ENCODE results near the gene FAF2.

FAF2 gene

DNA sequence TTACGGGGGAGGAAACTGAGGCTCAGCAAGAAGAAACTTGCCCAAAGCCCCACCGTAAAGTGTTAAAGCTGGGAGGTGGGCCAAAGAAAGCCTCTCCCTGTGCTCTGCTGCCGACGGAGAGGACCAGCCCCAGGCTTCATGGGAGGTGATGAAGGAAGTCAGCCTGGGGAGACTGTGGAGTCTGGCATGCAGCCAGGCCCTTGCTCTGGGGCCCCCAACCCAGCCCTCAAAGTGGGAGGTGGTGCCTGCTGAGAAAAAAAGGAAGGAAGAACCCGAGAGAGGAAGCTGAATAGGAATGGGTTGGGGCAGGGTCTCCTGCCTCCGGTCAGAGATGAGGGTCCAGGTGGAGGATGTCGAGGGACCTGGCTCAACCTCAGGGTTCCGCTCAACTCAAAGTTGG lies 85.2 kb downstream of the FAF2 start:
- no peak for DNase-seq

DNA sequence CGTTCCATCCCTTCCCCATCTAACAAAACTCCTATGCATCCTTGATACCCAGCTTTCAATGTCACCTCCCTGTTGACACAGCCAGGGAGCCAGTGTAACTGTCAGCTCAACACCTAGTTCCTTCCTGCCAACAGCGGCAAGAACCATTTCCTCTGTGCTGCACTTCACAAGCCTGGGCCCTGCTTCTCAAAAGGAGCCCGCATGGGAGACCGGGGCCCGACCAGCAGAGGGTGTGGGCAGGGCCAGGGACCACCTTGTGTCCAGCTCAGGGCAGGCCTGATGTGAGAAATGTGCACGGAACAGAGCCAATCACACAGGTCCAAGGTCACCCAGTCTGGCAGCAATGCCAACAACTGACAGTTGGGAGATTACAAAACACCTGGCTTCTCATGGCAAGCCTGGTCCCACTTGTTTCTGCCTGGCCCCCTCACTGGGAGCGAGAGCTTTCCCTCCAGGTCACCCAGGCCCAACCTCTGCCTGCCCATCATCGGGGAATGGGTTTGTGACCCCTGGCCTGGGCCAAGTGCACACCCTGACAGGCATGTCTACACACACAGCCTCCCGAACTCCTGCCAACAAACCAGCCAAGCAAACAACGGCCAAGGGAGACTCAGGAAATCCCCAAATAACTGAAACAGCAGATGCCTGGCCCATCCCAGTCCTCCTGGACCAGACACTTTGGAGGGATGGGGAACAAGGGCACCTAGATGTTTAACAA lies 85.9 kb downstream of the FAF2 start:
- peak in 1 of 2 experiments; percentile 51 for DNase-seq

DNA sequence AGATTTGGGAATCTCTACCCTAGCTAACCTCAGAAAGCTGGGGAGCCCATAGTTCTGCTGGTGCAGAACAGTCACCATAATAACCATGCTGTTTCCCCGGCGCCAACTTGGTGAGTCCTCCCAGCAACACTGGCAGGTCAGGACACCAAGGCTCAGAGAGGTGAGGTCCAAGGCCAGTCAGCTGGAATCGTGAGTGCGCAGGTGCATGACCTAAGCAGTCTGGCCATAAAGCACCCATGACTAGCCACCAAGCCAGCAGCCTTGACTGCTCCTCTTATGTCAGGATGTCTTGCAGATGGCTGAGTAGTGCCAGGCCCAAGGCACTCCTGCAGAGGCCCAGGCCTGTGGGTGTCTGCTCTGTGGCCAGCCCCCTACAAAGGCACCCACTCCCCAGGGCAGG lies 86.5 kb downstream of the FAF2 start:
- no peak for DNase-seq

DNA sequence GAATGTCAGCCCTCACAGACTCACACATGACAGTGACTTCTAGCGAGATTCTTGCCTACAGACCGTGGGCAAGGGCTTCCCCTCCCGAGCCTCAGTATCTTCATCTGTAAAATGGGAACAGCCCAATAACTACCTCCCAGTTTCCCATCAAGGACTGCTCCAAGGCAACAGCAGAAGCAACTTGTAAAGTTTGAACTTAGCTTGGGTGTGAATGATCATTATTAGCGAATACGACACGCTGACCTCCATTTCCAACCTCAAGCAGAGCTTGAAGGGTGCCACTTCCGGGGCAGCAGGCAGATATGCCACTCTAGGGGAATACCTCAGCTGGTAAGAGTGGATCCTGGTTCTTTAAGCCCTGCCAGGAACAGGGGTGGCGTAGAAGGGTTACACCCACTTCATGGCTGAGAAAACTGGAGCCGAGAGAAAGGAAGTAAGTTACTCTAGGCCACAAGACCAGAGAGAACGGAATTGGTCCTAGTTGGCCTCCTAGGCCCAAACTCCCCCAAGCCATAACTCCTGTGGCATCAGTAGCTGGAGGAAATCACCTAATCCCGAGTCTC lies 87.0 kb downstream of the FAF2 start:
- peak; percentile 45 to 59 for DNase-seq

DNA sequence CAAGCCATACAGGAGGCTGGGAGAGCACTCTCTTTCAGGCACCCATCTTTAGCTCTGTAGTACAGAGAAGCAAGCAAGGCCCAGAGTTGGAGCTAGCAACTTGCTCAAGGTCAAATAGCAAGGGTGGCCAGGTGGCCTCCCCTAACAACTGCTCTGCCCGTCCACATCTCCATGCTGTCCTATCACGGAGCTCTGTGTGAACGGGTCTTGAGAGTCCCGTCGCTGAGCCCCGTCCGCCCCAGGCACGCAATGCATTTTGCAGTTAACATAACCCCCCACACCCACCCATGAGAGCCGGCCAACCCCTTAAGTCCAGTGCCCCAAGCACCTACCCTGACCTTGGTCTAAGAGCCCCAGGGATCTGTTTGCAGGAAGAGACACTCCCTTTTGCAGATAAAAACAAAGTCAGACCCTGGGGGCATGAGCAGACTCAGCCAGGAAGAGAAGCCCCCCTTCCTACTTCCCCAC lies 87.5 kb downstream of the FAF2 start:
- DNase-seq = peak in 1 of 2 experiments; percentile 35

DNA sequence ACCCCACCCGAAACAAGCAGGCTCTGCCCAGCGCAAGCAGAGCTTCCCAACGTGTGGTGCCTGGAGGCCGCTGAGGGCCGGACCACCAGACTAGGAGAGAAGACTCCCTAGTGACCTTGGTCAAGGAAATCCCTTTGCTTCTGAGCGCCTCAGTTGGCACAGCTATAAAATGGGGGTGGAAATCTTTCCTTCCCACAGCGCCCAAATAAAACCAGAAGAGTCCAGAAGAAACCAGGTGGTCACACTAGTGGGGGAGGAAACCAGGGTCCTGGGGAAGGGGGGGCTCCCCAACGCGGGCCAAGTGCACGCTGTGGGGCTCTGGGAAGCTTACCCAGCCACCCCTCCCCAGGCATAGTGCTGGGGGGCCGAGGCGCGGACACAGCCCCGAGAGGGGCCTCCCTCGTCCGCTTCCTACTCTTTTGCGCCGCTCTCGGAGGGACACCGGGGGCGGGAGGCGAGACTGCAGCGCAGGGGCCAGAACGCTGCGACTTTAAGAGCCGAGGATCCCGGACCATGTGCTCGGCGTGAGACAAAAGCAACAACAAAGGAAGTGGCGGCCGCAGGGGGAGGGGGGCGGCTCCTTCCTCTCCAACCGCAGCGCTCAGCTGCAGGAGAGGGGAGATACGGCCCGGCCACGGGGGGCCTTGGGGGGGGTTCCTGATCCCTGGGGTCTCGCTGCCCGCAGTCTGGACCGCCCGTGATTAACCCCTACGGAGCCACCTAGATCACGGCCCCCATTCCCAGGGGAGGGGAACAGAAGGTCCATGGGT lies 88.1 kb downstream of the FAF2 start:
- peak; percentile 77 to 81 for DNase-seq

DNA sequence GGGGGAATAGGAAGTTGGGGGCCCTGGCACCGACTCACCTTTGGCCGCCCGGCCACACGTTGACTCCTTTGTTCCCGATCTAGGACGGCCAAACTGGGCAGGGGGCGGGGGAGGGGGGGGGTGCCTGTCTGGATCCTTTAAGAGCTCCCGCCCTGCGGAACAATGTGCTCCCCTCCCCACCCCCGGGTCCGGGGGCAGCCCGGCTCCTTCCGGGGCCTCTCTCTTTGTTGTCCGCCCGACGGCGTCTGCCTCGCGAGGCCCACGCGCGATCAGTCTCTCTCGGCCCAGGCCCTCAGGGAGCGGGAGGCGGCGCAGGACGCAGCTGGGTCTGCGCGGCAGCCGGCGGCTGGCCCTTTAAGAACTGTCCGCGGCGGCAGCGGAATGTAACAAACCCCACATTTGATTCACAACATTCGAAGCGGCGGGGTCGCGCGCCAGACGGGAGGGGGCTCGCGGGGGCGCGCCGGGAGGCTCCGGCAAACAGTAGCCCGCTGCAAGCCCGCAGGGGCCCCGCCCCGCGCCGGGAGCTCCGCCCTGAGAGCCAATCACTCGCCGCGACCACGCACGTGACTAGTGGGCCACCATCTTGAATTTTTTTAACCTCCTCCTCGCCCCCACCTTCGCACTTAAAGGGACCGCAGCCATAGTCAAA lies 88.8 kb downstream of the FAF2 start, which contains the start of gene RNF44:
TSS of gene RNF44 (minus strand) at position 501 of the 652 bp plus-strand sequence. CDS start 4,930 bp downstream, outside the sequence.
- peak; percentile 98 for DNase-seq

DNA sequence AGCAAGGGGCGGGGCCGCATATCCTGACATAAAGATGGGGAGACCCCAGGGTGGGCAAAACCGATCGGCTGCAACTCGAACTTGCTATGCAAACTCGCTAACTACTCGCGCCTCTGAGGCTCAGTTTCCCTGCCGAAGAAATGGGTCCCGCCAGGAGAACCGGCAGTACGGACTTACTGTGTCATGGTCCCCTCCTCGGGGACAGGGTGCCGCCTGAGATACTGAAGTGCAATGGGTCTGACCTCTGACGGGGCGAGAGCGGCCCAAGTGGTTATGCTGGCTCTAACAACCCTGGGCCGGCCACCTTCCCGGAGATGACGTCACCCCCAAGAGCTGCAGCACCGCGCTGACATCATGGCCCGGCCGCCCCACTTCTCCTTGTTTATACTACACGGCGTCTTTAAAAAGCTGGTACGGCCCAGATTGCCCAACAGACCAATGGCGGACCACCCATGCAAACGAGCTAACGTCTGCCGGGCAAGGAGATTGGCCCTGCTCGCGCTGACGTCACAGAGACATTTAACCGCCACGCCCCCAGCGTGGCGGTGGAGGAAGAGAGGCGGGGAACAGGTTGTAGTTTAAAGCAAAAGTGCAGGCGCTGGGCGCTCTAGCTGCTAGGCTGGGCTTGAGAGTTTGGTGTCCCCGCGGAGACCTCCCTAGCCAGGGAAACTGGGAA lies 89.5 kb downstream of the FAF2 start:
- peak; percentile 96 to 97 for DNase-seq

DNA sequence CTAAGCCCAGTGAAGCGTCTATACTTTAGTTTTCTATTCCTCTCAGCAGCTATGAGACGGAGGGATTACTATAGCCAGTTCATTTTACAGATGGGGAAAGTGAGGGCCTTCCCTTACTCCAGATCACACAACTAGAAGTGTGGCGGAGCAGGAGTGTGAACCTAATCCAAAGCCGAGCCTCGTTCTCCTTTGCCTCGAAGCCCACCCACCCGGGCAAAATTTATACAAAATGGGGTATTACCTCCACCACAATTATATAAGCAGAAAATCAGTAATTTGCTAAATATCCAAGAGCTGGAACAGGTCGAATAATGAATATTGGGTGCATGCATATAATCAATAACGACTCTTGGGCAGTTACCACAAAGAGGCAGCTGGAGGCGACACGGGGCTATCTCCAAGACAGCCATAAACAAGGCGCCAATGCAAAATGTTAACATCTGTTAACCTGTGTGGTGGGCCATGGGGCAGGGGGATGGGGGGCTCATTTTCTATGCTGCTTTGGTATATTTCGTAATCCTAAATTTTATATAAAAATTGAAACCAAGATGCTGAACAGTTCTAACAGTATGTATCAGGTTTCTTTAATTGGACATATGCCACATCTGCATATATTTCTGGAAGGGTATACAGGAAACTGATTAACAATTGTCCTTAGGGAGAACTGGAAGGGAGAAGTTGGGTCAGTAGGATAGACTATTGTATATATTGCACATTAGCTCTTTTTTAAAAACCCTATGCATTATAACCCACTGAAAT lies 90.2 kb downstream of the FAF2 start:
- no peak for DNase-seq

DNA sequence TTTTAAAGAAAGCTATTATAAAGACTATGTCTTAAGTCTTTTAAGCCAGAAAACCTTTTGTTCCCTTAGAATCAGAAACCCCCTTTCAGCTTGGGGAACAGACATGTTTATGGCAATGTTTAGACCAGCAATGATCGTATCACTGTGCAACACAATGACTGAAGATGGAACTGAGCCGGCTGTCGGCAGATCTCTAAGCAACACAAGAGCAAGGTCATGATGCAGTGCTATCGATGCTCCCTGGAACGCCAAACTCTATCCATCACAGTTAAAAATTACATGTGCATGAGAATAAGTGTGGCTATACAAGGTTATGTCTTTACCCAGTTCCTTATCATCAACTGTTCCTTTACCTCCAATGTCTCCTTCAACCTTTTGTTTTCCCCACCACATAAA lies 90.8 kb downstream of the FAF2 start:
- DNase-seq = no peak

DNA sequence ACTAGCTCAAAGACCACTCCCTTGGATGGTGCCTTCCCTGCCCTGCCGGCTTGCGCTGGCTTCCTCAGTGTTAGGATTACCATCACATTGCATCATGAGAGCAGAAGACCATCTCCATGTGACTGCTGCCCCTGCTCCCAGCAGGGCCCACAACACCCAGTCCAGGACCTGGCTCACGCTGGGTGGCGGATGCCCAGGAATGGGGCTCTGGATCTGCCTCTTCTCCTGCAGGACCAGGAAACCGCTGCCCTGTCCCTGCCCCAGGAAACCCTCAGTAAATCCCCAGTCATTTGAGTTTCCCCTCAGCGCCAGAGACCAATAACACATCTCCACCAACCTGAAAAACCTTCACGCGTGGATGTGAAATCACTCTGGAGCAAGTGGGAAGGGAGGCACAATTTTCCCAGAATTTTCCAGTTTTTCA lies 92.3 kb downstream of the FAF2 start:
- no peak for DNase-seq

DNA sequence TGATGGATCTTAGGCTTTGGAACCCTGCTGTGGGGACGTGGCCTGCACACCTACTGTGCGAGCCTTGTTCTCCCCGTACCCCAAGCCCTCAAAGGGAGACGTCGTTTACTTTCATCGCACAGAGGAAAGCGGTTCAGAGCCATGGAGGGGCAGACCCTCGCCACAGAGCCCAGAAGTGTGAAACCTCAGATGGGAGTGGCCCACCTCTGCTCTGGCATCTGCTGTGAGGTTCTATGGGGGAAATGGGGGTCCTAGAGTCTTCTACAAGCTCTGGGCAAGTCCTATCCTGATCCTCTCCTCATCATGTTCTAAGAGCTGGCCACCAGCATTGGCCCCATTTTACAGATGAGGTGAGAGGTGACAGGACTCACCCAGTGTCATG lies 92.8 kb downstream of the FAF2 start:
- no peak for DNase-seq

DNA sequence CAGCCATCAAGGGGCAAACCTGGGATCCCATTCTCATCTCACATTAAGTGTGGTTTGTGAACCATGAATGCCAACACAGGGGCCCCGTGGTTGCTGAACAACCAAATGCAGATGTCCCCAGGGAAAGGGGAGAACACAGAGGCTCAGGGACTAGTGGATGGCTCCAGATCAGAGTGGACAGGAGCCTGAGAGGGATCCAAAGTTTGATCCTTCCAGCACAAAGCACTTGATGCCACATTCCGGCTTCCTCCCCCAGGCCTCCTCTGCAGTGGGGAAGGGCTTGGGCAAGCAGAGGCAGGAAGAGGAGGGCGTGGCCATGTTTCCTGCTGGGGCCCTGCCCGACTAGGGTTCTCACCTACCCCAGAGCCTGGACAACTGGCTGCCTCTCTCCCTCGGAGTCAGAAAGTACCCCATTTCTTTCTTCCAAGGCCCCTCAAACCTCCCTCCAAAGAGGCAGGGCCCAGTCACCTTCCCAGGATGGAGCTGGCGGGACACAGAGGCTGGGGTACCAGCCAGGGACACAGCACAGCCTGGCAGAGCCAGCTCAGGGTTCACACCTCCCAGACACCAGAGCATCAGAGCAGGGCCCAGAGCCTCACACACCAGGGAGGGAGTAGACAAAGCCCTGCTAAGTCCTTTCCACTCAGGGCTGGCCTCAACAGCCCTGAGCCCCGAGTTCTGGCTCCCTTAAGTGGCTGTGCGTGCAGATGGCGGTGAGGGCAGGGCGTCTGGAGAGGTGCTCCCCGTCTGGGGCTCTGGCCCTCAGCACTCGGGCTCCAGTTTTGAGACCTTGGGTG lies 93.4 kb downstream of the FAF2 start:
- DNase-seq = peak; percentile 72 to 77

DNA sequence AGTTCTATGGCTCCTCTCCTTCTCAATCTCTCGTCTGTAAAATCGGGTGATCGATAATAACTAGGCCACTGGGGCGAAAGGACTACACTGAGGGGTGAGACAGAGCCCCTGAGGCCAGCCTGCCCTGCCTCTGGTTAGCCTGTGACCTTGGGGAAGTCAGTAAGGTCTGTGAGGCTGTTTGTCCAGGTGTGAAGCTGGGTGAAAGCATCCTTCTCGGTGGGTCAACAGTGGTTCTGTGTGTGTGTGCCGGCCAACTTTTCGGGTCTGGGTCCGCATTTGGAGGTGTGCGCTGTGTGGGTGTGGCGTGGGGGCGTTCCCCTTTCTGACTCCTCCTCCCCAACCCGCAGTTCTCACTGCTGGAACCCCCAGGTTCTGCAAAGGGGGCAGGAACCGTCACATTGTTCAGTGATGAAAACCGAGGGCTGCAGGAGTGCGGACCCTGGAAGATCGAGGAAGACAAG lies 94.0 kb downstream of the FAF2 start:
- peak; percentile 78 to 80 for DNase-seq

DNA sequence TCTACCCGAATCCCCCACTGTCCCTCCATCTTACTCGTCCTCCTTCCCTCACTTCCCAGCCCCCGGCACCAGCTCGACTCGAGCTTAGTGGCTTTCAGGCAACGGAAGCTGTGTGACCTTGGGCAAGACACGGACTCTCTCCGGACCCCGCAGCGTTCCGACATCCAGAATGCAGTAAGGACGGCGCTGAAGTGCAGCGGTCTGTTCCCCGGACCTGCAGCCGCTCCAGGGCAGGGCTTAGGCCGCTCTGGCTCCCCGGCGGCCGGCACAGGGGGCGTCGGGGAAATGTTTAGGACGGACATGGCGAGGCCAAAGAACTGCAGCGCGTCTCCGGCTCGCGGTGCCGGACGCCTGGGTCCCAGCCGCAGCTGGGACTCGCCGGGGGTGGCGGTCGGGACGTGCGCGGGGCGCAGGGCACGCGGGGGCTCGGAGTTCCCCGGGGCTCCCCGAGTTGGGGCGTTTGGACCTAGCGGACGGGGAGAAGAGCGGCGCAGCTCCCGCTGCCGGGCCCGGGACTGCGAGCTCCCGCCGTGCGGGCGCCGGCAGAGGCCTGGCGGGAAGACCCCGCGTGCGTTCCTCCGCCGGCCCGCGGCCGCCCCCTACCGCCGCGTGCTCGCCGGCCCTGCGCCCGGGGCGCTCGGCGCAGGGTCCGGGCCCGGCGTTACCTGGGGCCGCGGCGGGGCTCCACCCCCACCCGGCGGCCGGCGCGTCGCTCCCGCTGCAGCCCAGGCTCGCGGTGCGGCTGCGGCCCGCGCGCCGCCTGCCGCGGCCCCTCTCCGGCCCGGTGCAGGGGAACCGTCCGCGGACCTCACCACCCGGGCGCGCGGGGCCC lies 94.6 kb downstream of the FAF2 start:
- DNase-seq = peak in 1 of 2 experiments; percentile 36

DNA sequence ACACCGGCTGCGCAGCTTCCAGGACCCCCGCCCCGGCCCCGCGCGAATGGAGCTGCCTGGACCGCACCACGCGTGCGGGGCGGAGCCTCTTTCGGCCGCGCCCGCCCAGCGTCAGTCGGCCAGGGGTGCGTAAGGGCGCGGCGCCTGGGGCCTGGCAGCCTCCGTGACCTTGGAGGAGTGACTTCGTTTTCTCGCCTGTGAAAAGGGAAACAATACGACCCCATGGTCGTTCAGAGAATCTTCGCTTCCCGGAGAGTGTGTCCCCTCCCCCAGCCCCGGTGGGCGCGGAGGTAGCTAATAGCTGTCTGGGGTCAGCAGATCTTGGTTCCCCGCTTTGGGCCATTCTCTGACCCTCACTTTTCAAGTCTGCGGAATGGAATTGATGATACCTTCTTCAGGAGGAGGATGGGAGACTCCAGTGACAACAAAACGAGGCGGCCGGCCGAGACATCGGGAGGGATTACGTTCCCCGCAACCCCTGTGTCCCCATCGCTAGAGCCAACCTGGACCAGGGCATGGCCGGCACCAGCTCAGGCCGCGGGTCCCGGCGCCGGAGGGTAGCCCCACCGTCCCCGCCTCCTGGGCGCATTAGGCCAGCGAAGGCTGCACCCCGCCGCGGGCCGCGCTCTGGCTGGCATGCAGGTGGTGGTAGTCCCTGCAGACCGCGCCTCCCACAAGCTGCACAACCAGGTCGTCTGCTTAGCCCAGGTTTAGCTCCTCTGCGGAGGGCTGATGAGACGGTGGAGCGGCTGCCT lies 95.4 kb downstream of the FAF2 start:
- DNase-seq = peak; percentile 78 to 82

DNA sequence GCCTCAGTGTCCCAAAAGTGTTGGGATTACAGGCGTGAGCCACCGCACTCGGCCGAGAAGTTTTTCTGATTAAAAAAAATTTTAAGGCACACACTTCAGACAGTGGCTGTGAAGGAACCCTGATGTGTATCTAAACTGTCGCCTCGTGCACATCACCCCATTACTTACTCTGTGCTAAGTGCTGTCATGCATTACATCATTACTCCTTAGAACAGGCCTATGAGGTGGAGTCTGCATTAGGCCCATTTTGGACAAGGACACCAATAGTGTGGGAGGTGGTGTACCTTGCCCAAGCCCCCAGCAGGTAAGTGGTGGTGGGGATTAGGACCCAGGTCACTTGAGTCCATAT lies 97.2 kb downstream of the FAF2 start:
- DNase-seq = no peak

DNA sequence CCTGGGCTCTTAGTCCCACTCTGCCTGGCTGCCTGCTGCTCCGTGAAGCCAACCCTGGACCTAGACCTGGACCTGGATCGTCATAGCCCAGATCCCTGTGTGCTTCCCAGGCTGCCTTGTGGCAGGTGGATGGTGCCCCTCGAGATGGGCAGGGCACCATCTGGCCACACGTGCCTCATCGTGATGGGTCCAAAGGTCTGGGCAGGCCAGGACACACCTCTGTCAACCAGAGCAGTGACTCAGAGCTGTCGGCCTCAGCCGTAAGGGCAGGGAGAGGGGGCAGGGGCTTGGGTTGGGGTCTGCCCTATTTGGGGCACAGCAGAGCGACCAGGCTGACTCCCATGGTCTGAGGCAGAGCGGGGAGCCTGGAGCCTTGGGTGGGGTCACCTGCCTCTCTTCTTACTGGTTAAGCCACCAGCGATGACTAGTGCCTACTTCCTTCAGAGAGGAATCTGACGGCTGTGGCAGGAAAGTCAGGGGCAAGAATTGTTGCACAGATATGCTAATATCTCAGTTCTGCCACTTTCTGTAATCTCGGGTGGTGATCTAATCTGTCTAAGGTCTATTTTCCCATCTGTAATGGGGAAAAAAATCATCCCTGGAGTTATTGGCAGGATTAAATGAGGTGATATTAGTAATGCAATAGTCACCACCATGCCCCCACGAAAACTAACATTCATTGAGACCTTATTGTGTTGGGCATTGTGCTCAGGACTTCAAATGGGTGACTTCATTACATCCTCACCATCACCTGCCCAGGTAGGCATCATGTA lies 97.7 kb downstream of the FAF2 start:
- no peak for DNase-seq

All from activated CD4-positive, alpha-beta T cell treated with anti-CD3 and anti-CD28 coated beads, Interleukin-2, amount 50 U/mL, for 48 hours (primary cell).